GM03348 (cell line): Measurements from ENCODE around the gene REEP2.
"Not testable (repeated sequence)": the region's sequence is repeated elsewhere in the genome, so short reads cannot be mapped to it uniquely, and the experiment has no call there.

Source experiments
- DNase-seq: peaks from one replicate; pipeline ENCODE4 v3.0.0; 2012; ENCODE audit warnings: low spot score

REEP2 gene

GRCh38 chr5:138466125-138466899 is 27.5 kb downstream of the REEP2 start:
- no peak for DNase-seq

- DNase-seq = no peak
Measured at GRCh38 chr5:138466900-138467710, 28.2 kb downstream of the REEP2 start.

GRCh38 chr5:138467711-138468132 is 28.9 kb downstream of the REEP2 start:
- DNase-seq = no peak

GRCh38 chr5:138468133-138468965 is 29.5 kb downstream of the REEP2 start:
- no peak for DNase-seq

GRCh38 chr5:138468966-138469539 is 30.2 kb downstream of the REEP2 start:
- DNase-seq = no peak

DNA sequence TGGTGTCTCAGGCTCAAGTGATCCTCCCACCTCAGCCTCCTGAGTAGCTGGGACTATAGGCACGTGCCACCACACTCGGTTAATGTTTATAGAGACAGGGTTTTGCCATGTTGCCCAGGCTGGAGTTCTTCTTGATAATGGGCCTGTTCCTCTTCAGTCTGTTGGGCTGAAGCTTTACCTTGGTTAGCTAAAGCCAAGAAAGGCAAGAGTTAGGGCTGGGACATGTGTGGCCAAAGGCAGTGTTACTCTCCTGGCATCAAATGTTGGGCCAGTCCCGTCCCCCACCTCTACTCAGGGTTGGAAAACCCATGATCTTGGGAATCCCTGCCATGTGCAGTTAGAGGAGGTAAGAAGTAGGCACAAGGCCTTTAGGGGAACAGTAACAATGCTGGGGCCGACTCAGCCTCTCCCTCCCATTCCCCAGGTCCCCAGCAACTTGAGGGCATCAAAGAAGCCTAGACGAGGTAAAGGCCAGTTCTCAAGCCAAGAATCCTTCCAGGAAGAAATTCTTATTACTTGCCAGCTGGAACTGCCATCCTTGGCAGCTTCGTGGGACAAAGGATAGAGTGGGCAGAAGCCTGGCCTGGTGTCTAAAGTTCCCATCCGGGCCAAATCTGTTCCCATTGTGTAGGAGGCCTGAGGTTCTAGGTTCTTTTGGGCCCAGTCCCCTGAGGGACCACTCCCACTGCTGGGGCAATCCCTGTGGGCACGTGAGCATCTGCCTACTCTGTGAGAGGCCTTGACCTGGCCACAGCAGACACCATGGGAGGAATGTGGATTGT is 30.9 kb downstream of the REEP2 start:
- DNase-seq = peak; percentile 47

DNA sequence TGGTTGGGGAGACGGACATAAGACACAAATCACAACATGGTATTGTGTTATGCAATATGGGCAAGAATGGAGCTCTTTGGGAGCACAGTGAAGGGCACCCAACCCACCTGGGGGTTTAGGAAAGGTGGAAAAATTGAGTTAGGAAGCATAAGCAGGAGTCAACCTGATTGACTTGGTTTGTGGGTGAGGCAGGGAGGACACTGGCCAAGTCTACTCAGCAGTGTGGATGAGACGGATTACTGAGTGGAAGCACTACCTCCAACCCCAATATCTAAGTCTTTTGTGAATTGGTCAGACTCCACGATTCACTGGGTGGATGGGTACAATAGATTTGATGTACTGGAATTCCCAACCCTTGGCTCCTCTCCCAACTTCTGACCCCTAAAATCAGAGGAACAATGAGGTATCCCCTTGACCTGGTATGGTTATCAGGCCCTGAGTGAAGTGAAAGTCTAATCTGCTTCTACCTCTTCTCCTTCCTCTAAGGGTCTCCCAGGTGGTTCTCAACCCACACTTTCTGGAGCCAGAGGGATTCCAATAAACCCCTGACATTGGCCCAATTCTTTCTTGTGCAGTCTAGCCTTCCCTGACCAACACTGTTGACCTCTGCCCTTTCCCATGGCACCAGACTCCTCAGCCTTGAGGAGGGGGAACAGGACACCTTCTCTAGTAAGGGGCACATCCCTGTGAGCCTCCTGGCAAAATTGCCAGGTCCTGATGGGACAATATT is 31.6 kb downstream of the REEP2 start:
- no peak for DNase-seq

- DNase-seq = no peak
Measured at GRCh38 chr5:138471052-138471361, 32.1 kb downstream of the REEP2 start.

DNA sequence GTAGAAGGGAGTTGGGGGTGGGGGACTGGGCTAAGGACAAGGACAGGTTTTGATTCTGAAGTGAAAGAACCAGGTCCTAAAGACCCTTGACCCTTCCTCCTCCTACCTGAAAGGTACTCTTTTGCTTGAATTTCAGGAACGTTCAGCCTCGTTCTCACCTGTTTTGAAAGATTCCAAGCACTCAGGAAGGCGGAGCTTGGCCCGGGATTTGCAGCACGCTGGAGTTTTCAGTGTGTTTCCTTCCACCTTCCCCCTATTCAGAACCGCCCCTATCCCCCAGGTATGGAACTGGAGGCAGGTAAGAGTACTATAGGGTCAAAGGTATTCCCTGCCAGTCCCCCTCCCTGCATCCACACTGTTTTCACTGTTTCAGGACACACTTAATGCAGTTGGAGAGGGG is 33.5 kb downstream of the REEP2 start:
- no peak for DNase-seq

GRCh38 chr5:138473151-138473550 is 34.3 kb downstream of the REEP2 start:
- not testable (repeated sequence) for DNase-seq

DNA sequence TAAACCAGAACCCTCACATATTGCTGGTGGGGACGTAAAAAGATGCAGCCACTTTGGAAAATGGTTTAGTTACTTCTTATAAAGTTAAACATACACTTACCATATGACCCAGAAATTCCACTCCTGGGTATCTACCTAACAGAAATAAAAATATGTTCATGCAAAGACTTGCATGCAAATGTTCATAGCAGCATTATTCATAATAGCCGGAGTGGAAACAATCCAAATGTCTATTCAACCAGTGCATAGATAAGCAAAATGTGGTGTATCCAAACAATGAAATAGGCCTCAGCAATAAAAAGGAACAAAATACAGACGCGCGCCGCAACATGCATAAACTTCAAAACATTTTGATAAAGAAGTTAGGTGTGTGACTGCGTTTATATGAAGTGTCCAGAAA is 38.1 kb downstream of the REEP2 start:
- no peak for DNase-seq

- DNase-seq = no peak
Measured at GRCh38 chr5:138482638-138483037, 43.8 kb downstream of the REEP2 start.

GRCh38 chr5:138488481-138488945 is 49.7 kb downstream of the REEP2 start:
- peak; percentile 56 for DNase-seq

DNA sequence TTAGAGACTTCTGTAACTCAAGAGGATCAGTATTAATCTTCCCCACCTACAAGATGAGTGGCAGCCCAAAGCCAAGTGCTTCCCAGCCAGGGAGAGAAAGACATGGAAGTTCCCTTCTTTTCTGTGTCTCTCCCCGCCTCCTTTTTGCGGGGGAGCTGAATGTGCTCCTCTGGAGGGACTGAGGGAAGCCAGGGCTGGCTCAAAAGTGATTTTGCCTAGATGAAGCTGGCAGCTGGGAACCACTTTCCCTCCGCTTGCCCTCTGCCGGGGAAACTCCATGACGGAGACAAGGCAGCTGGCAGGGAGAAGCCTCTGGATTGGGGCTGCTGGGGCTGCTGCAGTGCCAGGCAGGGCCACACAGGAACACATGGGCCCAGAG is 50.8 kb downstream of the REEP2 start:
- DNase-seq = no peak

- DNase-seq = no peak
Measured at GRCh38 chr5:138490648-138491283, 51.9 kb downstream of the REEP2 start.

GRCh38 chr5:138491284-138491648 is 52.4 kb downstream of the REEP2 start:
- DNase-seq = no peak

DNA sequence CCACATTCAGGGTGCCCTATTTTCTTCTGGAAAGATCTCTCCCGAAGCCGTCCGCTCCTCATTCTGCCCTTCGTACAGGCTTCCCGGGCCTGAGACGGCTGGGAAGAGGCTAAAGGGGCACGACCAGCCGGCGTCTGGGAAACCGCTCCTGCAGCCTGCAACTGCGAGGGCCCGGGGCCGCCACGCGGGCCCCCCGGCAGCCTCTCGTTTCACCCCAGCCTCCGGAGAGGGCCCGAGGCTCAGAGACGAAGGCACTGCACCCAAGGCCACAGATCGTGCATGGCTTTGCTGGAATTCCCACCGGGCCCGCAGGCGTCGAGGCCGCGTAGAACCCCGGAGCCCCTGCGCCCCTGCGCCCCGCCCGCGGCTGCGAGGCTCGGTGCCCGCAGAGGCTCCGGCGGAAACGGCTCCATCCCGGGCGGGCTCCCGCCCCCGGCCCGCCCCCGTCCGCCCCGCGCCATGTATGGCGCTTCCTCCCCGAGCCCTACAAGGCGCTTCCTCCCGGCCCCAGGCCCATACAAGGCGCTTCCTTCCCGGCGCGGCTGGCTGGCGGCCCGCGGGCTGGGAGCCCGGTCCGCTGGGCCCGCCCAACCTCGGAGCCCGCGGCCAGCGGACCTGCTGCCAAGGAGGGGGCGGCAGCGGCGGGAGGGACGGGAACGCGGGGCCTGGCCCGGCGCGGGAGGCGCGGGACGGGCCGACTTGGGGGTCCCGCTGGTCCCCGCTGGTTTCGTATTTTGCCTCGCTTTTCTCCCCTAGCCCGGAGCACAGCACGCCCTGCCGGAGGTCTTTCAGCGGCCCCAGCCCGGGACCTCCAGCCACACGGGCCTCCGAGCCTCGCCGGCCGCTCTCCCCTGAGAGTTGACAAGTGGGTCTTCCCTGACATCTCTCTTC is 53.1 kb downstream of the REEP2 start:
- DNase-seq = peak; percentile 98

- no peak for DNase-seq
Measured at GRCh38 chr5:138492560-138493045, 53.7 kb downstream of the REEP2 start.

- no peak for DNase-seq
Measured at GRCh38 chr5:138495351-138495750, 56.5 kb downstream of the REEP2 start.
